HepG2 (cell line): ENCODE results near the gene TMEM236. TPM values are rescaled to one million over a fixed set of nuclear protein-coding genes. Genes with fewer than 3 reads are reported as not detected.

Source experiments
- ATAC-seq: fragments of 200-7000 bp; cut with Tn5 transposase; 3 replicates; pipeline ENCODE4 v1.9.1; 2020; ENCODE audit warnings: mild to moderate bottlenecking, moderate library complexity
- BruUV-seq: library from RNA; stranded (reverse); fragments of 400-500 nt; replicated peaks from 2 replicates; lab custom pipeline; 2021; lab: Mats Ljungman, UMichigan
- CTCF ChIA-PET: fragments of 300-600 bp; formaldehyde crosslinking; extraction: SDS; loops from one replicate; lab custom pipeline; 2021; ENCODE audit warnings: low total read pairs, inconsistent platforms, low intra/inter-chr PET ratio; lab: Yijun Ruan, JAX
- POLR2A ChIA-PET: fragments of 350-600 bp; sonication (Branson Sonifier 250); formaldehyde crosslinking; loops from one replicate; lab custom pipeline; 2020; ENCODE audit warnings: antibody characterized with exemption, inconsistent platforms; lab: Yijun Ruan, JAX
- DNase-seq: peaks from one replicate; pipeline ENCODE4 v3.0.0-alpha.2; 2015; ENCODE audit warnings: low spot score
- FAIRE-seq: peaks from 3 replicates; lab custom pipeline; 2011; peaks lifted over from hg19 to GRCh38; lab: Jason Lieb, UNC
- H2AFZ ChIP-seq: one replicate; pipeline ENCODE4 v1.6.1; 2011; ENCODE audit warnings: low read length, inconsistent platforms
- H3K27ac ChIP-seq: fragments of 300-600 bp; 3 replicates; pipeline ENCODE4 v1.8.0; 2011; ENCODE audit warnings: mixed run types, mild to moderate bottlenecking, mixed read lengths, low read length, inconsistent platforms; ENCODE audit not compliant: insufficient read depth; ENCODE audit errors: extremely low read length
- H3K27me3 ChIP-seq, 2 experiments: fragments of 200-600 bp in 1 of 2; 2 replicates in 1 of 2; 3 replicates in 1 of 2; pipeline versions ENCODE4 v1.6.0 to v1.8.0; 2011; ENCODE audit warnings: low read length in 2 of 2, mild to moderate bottlenecking in 2 of 2, moderate library complexity in 2 of 2, inconsistent platforms in 1 of 2; ENCODE audit not compliant: insufficient read depth in 2 of 2, control insufficient read depth in 1 of 2
- H3K36me3 ChIP-seq, 2 experiments: fragments of 200-600 bp in 1 of 2; replicated peaks in 1 of 2; 2 replicates in 1 of 2; 3 replicates in 1 of 2; pipeline versions ENCODE4 v1.5.1 to v1.8.0; 2011; ENCODE audit warnings: low read length in 2 of 2, inconsistent platforms in 1 of 2; ENCODE audit not compliant: insufficient read depth in 2 of 2, control insufficient read depth in 1 of 2
- H3K4me1 ChIP-seq: 2 replicates; pipeline ENCODE4 v1.5.1; 2012; ENCODE audit warnings: low read length, inconsistent platforms; ENCODE audit not compliant: insufficient read depth
- H3K4me2 ChIP-seq: 2 replicates; pipeline ENCODE4 v1.6.0; 2011; ENCODE audit warnings: low read depth, low read length, inconsistent platforms
- H3K4me3 ChIP-seq, 3 experiments: fragments of 200-600 bp in 1 of 3; sonication (generic), shearing (Covaris generic) in 1 of 3; replicated peaks in 1 of 3; 2 replicates each; pipeline ENCODE4 v1.5.1; 2011 to 2016; ENCODE audit warnings: low read length in 3 of 3, inconsistent platforms in 2 of 3, low read depth in 2 of 3, mild to moderate bottlenecking in 2 of 3, control low read depth in 1 of 3, mixed read lengths in 1 of 3; ENCODE audit not compliant: insufficient read depth in 1 of 3
- H3K79me2 ChIP-seq: one replicate; pipeline ENCODE4 v1.6.1; 2011; ENCODE audit warnings: low read length, inconsistent platforms; ENCODE audit not compliant: insufficient read depth
- H3K9ac ChIP-seq: 2 replicates; pipeline ENCODE4 v1.6.0; 2011; ENCODE audit warnings: mild to moderate bottlenecking, low read depth, low read length, inconsistent platforms; ENCODE audit not compliant: insufficient read depth
- H3K9me3 ChIP-seq: 2 replicates; pipeline ENCODE4 v1.5.1; 2012; ENCODE audit warnings: mild to moderate bottlenecking, low read length
- H4K20me1 ChIP-seq: 2 replicates; pipeline ENCODE4 v1.6.0; 2011; ENCODE audit warnings: inconsistent platforms, mild to moderate bottlenecking, low read length, moderate library complexity; ENCODE audit not compliant: insufficient read depth
- GLI4 ChIP-seq: sonication (generic); formaldehyde crosslinking; IDR thresholded peaks from 2 replicates; pipeline ENCODE4 v1.5.1; 2020; ENCODE audit warnings: missing genetic modification reagents, mild to moderate bottlenecking, moderate library complexity, borderline replicate concordance
- HNRNPL ChIP-seq: fragments of 200-400 bp; formaldehyde crosslinking; IDR thresholded peaks from 2 replicates; pipeline ENCODE4 v1.6.1; 2017; ENCODE audit warnings: mild to moderate bottlenecking, low read depth, low read length
- KLF6 ChIP-seq: IDR thresholded peaks from 2 replicates; pipeline ENCODE4 v1.8.0; 2016; ENCODE audit warnings: missing biosample characterization, missing genetic modification reagents
- MYNN ChIP-seq: sonication (generic); formaldehyde crosslinking; IDR thresholded peaks from 2 replicates; pipeline ENCODE4 v1.4.0; 2020; ENCODE audit warnings: mild to moderate bottlenecking, low read depth, missing genetic modification reagents
- SIN3B ChIP-seq: fragments of 150-350 bp; IDR thresholded peaks from 2 replicates; pipeline ENCODE4 v1.6.1; 2014; ENCODE audit warnings: low read length
- ZNF362 ChIP-seq: sonication (generic); formaldehyde crosslinking; IDR thresholded peaks from 2 replicates; pipeline ENCODE4 v1.4.0; 2020; ENCODE audit warnings: missing genetic modification reagents, mild to moderate bottlenecking, borderline replicate concordance
- ZNF383 ChIP-seq: sonication (generic); formaldehyde crosslinking; IDR thresholded peaks from 2 replicates; pipeline ENCODE4 v1.4.0; 2020; ENCODE audit warnings: missing genetic modification reagents, mild to moderate bottlenecking, borderline replicate concordance
- ZNF557 ChIP-seq: sonication (generic); formaldehyde crosslinking; IDR thresholded peaks from 2 replicates; pipeline ENCODE4 v1.4.0; 2020; ENCODE audit warnings: missing genetic modification reagents
- ZNF768 ChIP-seq: sonication (generic); formaldehyde crosslinking; IDR thresholded peaks from 2 replicates; pipeline ENCODE4 v1.4.0; 2020; ENCODE audit warnings: missing genetic modification reagents
- WGBS: methylation state at CpG from one replicate; pipeline ENCODE4 v1.1.6; 2017; ENCODE audit warnings: low lambda C conversion rate; 5-methylcytosine and 5-hydroxymethylcytosine counted together
- in situ Hi-C: cut with HindIII; loops from 2 replicates; pipeline ENCODE4 v1.10.0; 2017; ENCODE audit warnings: low pct_unique_long_range_greater_than_20kb; ENCODE audit not compliant: extremely low pct_ligation_motif_present
- intact Hi-C: fragments of 100-400 bp; cut with micrococcal nuclease; formaldehyde crosslinking; loops from one replicate; pipeline ENCODE4 v1.10.0; 2022; ENCODE audit not compliant: unreplicated experiment
- polyA plus RNA-seq, 8 experiments: library from polyadenylated mRNA; depleted of rRNA in 3 of 8; stranded (reverse) in 7 of 8; unstranded in 1 of 8; fragments of >200 nt; fragmentation: Illumina TruSeq in 4 of 8; extraction: Trizol in 4 of 8; gene quantifications; 2 replicates each; pipeline versions ENCODE4 v1.2.1 to v1.2.3, GENCODE V29; 2011 to 2016; ENCODE audit warnings: low read depth in 4 of 8, missing spikeins in 1 of 8, mixed read lengths in 1 of 8; ENCODE audit not compliant: insufficient read depth in 1 of 8
- total RNA-seq, 5 experiments: library from RNA; depleted of rRNA; stranded (reverse); fragments of >200 nt; fragmentation: Illumina TruSeq; extraction: Trizol; gene quantifications; 2 replicates each; pipeline ENCODE4 v1.2.3, GENCODE V29; 2016; ENCODE audit warnings: low read depth in 1 of 5
- TF ChIP-seq, protein P1 (sequence below): sonication (generic); formaldehyde crosslinking; IDR thresholded peaks from one replicate; pipeline ENCODE4 v1.5.1; 2020; ENCODE audit warnings: mild to moderate bottlenecking, missing genetic modification reagents; ENCODE audit errors: not compliant biosample characterization

Gene TMEM236
- total and polyA plus RNA-seq, 2 of the 13 experiments (the other 11 are each of a cell fraction or from before 2014, with no cell fraction given): 0.04 to 0.08 TPM

DNA sequence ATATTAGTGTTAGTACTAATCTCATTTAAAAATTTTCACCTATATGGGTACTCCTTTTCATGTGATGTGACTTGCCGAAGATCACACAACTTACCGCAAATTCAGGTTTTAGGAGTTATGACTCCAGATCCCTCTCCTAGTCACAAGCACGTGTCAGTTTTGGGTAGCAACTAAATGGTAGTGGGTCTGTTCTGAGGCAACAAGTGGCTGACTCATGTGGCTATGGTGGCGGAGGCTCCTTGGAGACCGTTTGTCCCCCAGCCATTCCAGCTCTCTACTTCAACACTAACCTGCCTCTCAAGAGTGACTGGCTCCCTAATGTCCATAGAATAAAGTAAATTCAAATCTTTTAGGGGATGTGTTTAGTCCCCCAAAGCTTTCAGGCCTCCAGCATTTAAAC, 96.6 kb downstream of the TMEM236 start:
- TF ChIP-seq MYNN: no peak
- no peak for TF ChIP-seq ZNF768 (CRISPR knock-in tag)
- TF ChIP-seq GLI4 (CRISPR knock-in tag): no peak
- TF ChIP-seq, protein P1, sequence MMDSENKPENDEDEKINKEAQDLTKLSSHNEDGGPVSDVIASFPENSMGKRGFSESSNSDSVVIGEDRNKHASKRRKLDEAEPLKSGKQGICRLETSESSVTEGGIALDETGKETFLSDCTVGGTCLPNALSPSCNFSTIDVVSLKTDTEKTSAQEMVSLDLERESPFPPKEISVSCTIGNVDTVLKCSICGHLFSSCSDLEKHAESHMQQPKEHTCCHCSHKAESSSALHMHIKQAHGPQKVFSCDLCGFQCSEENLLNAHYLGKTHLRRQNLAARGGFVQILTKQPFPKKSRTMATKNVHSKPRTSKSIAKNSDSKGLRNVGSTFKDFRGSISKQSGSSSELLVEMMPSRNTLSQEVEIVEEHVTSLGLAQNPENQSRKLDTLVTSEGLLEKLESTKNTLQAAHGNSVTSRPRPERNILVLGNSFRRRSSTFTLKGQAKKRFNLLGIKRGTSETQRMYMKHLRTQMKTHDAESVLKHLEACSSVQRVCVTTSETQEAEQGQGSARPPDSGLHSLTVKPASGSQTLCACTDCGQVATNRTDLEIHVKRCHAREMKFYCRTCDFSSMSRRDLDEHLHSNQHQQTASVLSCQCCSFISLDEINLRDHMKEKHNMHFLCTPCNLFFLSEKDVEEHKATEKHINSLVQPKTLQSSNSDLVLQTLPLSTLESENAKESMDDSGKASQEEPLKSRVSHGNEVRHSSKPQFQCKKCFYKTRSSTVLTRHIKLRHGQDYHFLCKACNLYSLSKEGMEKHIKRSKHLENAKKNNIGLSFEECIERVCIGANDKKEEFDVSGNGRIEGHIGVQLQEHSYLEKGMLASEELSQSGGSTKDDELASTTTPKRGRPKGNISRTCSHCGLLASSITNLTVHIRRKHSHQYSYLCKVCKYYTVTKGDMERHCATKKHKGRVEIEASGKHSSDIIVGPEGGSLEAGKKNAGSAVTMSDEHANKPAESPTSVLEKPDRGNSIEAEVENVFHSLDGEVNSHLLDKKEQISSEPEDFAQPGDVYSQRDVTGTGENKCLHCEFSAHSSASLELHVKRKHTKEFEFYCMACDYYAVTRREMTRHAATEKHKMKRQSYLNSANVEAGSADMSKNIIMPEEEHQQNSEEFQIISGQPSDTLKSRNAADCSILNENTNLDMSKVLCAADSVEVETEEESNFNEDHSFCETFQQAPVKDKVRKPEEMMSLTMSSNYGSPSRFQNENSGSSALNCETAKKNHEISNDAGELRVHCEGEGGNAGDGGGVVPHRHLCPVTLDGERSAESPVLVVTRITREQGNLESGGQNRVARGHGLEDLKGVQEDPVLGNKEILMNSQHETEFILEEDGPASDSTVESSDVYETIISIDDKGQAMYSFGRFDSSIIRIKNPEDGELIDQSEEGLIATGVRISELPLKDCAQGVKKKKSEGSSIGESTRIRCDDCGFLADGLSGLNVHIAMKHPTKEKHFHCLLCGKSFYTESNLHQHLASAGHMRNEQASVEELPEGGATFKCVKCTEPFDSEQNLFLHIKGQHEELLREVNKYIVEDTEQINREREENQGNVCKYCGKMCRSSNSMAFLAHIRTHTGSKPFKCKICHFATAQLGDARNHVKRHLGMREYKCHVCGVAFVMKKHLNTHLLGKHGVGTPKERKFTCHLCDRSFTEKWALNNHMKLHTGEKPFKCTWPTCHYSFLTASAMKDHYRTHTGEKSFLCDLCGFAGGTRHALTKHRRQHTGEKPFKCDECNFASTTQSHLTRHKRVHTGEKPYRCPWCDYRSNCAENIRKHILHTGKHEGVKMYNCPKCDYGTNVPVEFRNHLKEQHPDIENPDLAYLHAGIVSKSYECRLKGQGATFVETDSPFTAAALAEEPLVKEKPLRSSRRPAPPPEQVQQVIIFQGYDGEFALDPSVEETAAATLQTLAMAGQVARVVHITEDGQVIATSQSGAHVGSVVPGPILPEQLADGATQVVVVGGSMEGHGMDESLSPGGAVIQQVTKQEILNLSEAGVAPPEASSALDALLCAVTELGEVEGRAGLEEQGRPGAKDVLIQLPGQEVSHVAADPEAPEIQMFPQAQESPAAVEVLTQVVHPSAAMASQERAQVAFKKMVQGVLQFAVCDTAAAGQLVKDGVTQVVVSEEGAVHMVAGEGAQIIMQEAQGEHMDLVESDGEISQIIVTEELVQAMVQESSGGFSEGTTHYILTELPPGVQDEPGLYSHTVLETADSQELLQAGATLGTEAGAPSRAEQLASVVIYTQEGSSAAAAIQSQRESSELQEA (CRISPR knock-in tag): no peak
- no peak for TF ChIP-seq HNRNPL
- no peak for TF ChIP-seq SIN3B
- TF ChIP-seq ZNF362 (CRISPR knock-in tag): no peak
- TF ChIP-seq ZNF383 (CRISPR knock-in tag): no peak
- no peak for TF ChIP-seq KLF6 (CRISPR knock-in tag)
- TF ChIP-seq ZNF557 (CRISPR knock-in tag): no peak
- H3K36me3 ChIP-seq: no peaks in the 10 kb centered on the region
- H3K9ac ChIP-seq: no peak overlapping the region
- WGBS: 34% methylated on average over 5 of the region's 5 CpGs
- H3K27me3 ChIP-seq: peaks cover 0 to 12% of the 10 kb centered on the region in 2 experiments; a peak in 2 of 5 replicates
- H3K4me3 ChIP-seq: no peak overlapping the region
- no peaks in the 10 kb centered on the region for H3K79me2 ChIP-seq
- no TSS peak for BruUV-seq
- no peaks in the 10 kb centered on the region for H4K20me1 ChIP-seq
- in situ Hi-C loops (loop anchor here (10.0 kb wide), 1 partner anchor 366 kb away; no protein-coding TSS in a partner anchor), intact Hi-C loops (loop anchor here (5.0 kb wide), 1 partner anchor 369 kb away; no protein-coding TSS in a partner anchor)
- no peak overlapping the region for H2AFZ ChIP-seq
- CTCF ChIA-PET: no interaction called here
- FAIRE-seq (no peak), DNase-seq (no peak), ATAC-seq (no peak)
- H3K4me1 ChIP-seq: no peaks in the 10 kb centered on the region
- H3K9me3 ChIP-seq: no peaks in the 10 kb centered on the region
- H3K4me2 ChIP-seq: no peak overlapping the region
- POLR2A ChIA-PET: no interaction called here
- no peak overlapping the region for H3K27ac ChIP-seq
